OCI-LY1 (cell line): ENCODE data around the gene ZNF460.

Experiments used
- CTCF ChIP-seq: fragments of 200-600 bp; sonication (generic), shearing (Covaris generic); IDR thresholded peaks from 2 replicates; pipeline ENCODE4 v1.5.1; 2017; ENCODE audit warnings: mild to moderate bottlenecking, antibody characterized with exemption, low read length, moderate library complexity, mixed read lengths
- EZH2 ChIP-seq: fragments of 200-600 bp; sonication (generic), shearing (Covaris generic); IDR thresholded peaks from 2 replicates; pipeline ENCODE4 v1.8.0; 2017; ENCODE audit warnings: borderline replicate concordance, mixed run types, mild to moderate bottlenecking, antibody characterized with exemption, low read length, moderate library complexity, mixed read lengths

- TF ChIP-seq CTCF, result no peak
- TF ChIP-seq EZH2, result no peak
Observed at GRCh38 chr19:57240311-57241090, 39.8 kb upstream of the ZNF460 start, which contains the start of gene ZNF805.
